HG02610 (cell line): Measurements from ENCODE around the gene ADAMTS17.

Source experiments
- ATAC-seq: cut with Tn5 transposase; IDR thresholded peaks from one replicate; pipeline ENCODE4 v1.9.1; 2021; ENCODE audit warnings: mild to moderate bottlenecking, moderate library complexity; ENCODE audit not compliant: unreplicated experiment

Gene ADAMTS17

DNA sequence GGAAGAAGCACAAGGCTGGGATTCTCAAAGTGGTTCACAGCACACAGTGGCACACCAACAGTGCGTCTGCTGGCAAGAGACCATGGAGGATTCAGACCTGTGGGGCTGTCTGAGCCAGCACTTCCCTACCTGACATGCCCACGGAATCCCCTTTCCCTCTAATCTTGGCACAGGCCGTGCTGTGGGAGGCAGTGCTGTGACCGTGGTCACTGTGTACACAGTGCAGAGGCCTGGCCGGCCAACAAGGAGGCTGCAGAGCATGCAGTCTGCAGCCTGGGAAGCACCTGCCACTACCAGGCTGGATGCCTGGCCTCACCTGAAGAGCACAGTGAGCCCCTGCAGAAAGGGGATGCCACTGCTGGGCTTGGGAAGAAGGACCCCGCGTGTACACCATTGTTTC, 307.6 kb downstream of the ADAMTS17 start:
- ATAC-seq: no peak

DNA sequence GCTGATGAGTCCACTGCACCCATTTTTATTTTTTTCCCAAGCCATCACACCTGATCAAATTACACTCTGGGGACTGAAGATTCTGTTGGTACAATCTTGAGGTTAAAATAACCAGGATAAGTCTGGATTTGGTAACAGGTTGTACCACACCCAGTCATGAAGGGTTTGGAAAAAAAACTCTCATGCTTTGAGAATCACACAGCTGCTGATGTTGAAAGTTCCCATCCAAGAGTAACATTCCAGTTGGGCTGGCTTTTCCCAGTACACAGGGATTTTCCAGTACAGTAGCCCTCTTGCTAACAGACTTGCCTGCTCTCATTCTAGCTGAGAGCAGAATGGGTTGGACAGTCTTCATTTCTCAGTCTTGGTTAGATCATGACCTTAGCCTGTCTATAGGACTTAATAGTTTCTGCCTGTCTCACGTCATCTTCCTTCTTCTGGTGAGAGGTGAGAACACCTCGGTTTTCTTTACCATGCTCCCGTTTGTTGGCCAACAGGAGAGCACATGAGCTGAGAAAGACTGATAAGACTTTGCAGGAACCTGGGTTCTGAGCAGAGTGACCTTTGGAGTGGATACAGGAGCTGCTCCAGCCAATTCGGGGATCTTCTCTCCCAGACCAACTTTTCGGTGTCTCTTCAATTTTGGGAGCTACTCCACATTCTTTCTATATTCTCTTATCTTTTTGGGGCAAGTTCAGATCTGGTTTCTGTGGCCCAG, 308.5 kb downstream of the ADAMTS17 start:
- ATAC-seq: no peak

DNA sequence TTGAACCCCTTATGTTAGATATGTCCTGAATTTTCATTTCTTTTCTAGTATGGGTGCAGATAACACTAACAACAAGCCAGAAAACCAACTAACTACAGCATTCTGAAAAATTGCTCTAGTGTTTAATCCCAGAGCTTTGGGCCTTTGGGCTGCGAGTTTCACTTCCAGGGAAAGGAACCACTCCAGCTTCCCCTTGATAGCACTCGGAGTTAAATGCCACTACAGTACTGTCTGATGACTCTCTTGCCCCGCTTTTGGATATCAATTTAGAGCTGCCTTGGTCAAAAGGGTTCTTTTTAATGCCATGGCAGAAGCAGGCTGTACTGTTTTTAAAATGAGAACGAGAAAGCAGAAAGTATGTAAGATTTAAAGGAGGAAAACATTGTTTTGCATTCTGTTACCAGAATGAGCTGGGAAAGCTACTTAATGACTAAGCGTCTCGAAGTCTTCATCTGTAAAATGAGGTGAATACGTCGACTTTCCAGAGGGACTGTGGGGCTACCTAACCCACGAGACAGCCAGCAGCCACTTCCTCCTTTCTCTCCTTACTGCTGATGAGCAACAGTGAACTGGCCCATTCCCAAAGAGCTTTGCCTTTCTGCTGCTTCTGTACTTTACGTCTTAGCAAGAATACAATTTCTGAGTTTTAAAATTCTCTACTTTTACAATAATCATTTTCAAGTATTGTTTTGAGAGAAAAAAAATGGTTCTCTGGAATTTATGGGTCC, 309.3 kb downstream of the ADAMTS17 start:
- no peak for ATAC-seq

- no peak for ATAC-seq
Observed at GRCh38 chr15:100031665-100032357, 310.0 kb downstream of the ADAMTS17 start.

GRCh38 chr15:100030586-100031229, 311.1 kb downstream of the ADAMTS17 start:
- no peak for ATAC-seq

DNA sequence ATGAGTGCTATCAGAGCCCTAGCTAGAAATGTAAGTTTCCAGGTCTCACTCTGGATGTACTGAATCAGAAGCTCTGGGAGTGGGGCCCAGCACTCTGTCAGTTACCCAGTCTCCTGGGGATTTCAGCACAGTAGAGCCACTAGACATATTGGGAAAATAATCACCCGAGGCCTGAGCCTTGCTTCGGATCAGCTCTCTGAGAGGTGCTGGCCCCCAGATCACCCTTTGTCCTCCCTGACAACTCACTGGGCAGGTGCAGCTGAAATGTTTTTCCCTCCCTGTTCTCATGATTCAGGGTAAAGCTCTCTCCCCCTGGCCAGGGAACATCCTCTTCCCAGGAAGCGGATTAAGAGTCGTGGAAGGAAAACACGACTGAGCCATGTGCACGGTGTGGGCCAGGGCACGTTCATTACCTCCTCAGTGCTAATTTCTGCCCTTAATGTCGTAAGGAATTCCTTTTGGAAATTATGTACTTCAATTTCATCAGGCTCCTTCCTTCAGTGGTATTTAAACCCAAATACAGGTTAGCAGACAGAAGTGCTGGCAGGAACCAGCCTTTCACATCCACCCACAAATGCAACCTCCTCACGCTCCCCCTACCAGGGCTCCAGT, 311.8 kb downstream of the ADAMTS17 start:
- no peak for ATAC-seq

DNA sequence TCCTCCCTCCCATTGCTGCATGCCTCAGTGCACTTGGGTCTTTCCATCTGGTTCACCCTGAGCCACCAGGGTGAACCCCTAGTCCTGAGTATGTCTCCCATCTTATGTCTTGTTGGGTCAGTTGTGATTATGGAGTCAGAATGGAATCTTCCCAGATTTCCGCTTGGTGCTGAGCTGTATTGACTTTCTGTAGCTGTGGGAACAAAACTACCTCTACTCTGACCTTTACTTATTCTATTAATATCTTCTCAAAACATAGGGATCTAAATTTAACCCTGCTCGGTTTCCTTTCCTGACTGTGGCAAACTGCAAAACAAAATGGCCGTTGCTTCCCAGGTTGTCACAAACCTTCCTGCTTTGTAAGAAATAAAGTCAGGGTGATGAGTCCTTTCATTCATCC, 312.7 kb downstream of the ADAMTS17 start:
- no peak for ATAC-seq

GRCh38 chr15:100026041-100026440, 315.7 kb downstream of the ADAMTS17 start:
- no peak for ATAC-seq

DNA sequence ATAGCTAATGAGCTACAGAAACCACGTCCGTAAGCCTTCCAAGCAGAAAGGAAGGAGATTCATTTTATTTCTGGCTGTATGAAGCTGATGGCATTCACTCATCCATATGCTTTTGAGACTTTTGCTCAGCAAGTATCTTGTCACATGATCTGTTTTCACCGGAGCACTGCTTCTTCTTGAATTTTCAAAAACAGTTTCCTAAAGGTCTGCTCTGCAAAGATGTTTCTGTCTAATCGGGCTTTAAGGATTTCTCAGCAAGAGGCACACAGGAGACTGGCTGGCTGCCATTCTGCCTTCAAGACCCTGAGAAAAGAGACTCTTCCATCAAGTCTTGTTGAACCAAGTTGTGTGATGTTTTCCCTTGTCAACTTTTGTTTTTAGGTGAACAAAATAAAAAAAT, 319.0 kb downstream of the ADAMTS17 start:
- ATAC-seq: no peak

- no peak for ATAC-seq
Observed at GRCh38 chr15:100022391-100022790, 319.4 kb downstream of the ADAMTS17 start.

DNA sequence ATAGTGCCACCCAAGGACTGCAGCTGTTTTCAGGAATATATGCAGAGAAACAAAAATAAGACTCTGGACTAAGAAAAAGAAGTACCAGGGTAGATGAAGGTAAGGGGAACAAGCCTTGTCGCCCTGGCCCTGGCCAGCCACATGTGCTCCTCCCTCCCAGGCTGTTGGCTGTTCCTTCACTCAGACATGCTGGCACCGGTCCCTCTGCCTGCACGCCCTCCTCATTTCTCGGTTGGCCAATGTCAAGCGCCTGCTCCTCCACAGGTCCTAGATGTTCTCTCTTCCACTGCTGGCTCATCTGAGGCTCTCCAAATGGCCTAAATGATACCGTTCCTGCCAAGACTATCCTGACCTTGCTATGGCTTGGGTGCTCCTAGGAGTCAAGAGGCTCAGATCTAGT, 320.1 kb downstream of the ADAMTS17 start:
- ATAC-seq: no peak

DNA sequence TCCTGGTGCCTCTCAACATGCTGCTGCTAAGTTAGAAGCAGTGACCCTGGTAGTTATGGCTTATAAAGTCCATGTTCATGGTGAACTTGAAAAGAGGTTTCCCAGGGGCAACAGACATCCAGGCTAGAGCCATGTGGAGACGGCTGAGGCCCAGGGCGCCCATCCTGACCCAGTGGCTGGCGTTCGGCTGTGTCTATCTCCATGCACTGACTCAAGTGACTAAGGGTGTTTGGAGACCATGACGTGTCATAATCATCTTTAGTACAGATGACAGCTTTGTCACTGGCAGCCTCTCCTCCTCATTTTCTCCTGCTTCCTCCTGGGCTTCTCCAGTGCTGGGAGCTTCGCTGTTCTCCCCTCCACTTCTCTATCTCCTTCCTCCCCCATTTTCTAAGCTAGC, 321.2 kb downstream of the ADAMTS17 start:
- ATAC-seq: no peak

DNA sequence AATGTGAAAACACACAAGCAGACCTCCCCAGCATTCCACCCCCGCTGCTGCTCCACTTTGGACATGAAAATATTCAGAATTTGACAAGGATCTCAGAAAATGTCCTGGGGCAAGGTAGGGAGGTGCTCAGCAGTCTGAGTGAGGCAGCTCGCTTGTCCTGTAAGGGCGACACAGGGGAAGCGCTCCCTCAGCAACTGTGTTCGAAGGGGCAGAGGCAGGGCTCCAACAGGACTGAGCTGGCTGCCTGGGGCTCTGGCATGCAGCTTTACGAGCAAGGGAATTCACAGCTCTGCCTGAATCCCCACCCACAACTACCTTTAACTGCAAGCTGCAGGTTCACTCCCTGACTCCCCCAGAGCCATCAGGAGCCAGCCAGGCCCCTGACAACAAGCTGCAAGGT, 321.6 kb downstream of the ADAMTS17 start:
- no peak for ATAC-seq

DNA sequence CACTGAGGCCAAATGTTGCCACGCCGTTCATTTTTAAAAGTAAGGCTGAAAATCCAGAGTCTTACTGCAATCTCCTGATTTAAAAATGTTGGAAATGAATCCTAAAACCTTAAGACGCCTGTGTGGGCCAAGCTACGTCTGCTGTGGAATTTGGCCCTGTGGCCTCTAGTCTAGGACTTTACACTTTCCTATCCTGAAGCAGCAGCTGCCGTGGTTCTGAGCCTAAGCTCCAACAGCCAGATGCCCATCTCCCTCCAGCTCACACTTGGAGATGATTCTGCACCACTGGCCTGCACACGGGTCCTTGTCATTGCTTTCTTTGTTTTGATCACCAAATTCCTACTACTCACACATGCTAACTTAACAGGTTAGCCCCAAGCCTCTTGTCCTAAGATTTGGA, 322.2 kb downstream of the ADAMTS17 start:
- no peak for ATAC-seq

GRCh38 chr15:100018191-100018590, 323.6 kb downstream of the ADAMTS17 start:
- no peak for ATAC-seq

GRCh38 chr15:100017140-100017539, 324.6 kb downstream of the ADAMTS17 start:
- no peak for ATAC-seq

DNA sequence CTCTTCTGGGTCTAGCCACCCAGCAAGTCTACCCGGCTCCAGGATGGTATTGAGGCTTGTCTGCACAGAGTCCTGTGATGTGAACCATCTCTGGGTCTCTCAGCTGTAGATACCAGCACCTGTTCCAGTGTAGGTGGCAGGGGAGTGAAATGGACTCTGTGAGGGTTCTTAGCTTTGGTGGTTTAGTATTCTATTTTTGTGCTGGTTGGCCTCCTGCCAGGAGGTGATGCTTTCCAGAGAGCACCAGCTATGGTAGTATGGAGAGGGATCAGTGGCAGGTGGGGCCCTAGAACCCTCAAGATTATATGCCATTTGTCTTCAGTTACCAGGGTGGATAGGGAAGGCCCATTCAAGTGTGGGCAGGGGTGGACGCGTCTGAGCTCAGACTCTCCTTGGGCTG, 325.1 kb downstream of the ADAMTS17 start:
- no peak for ATAC-seq

GRCh38 chr15:100011235-100011634, 330.5 kb downstream of the ADAMTS17 start:
- ATAC-seq: no peak

DNA sequence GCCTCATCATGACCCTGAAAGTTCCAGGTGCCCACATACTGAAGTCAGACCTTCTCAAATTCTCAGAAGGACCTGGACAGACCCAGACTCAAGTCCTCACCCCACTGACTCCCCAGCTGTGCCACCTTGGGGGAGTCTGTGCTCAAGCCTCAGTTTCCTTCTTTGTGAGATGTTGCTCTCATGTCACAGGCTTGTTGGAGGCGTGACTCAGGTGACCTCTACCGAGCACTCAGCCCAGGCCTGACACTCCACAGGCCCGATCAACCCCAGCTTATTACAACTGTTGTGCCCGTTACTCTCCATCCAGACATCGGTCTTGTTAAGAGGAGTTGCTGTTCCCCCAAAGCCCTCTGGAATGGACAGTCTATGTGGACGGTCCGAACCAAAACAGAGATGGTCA, 332.4 kb downstream of the ADAMTS17 start:
- no peak for ATAC-seq

- ATAC-seq: no peak
Observed at GRCh38 chr15:100008258-100008657, 333.5 kb downstream of the ADAMTS17 start.

DNA sequence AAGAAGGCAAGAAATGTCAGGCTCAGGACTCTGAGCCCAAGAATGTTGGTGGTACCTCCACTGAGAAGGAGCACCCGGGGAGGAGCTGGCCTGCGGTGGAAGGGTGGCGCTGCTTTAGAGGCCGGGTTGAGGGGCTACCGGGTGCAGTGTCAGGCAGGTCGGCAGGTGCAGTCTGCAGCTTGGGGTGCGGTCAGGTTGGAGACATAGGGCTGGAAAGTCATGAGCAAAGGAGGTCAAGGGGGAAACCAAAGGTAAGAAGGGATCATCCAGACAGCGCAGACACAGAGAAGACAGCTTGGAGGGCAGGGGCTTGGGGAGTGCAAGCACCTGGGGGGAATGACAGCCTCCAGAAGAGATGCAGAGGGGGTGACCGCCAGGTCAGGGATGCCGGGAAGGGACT, 334.2 kb downstream of the ADAMTS17 start:
- ATAC-seq: no peak
